LNCaP clone FGC (cell line): Measurements from ENCODE around the gene NECTIN4.

Source experiments
- DNase-seq: peaks from one replicate; pipeline ENCODE4 v3.0.0-alpha.2; 2011; ENCODE audit warnings: low read depth
- H3K4me3 ChIP-seq: 2 replicates; pipeline ENCODE4 v1.5.1; 2011; ENCODE audit warnings: mild to moderate bottlenecking, low read depth, low read length, control low read depth
- CTCF ChIP-seq: IDR thresholded peaks from 2 replicates; pipeline ENCODE4 v1.5.1; 2012; ENCODE audit warnings: mild to moderate bottlenecking; ENCODE audit not compliant: control insufficient read depth, insufficient read depth; ENCODE audit errors: extremely low read depth

Gene NECTIN4

GRCh38 chr1:161089938-161090337, 580 bp upstream of the NECTIN4 start:
- H3K4me3 ChIP-seq, result peak overlapping the region; percentile 61
- DNase-seq, result no peak
- no peak for TF ChIP-seq CTCF

DNA sequence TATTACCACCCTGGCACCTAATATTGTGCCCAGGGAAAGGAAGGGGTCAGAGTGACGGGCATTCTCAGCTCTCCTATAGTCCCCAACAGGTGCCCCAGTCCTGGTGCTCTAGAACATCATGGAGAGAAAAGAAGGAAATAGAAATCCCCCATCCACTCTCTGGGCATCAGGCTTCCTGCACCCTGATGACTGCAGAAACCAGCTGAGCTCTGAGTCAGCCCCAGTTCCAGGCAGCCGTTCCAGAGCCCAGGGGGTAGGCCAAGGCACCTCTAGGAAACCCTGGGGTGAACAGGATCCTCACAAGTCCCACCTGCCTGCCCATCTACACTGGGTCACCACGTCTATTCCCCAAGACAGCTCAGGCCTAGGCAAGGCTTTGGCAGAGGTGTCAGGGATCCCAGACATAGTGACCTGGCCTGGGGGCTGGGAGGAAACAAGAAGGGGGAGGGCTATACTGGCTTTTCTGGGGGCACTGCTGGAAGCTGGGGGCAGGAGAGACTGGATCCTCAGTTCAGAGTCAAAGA, 709 bp downstream of the NECTIN4 start:
- no peak for TF ChIP-seq CTCF
- peak overlapping the region; percentile 61 for H3K4me3 ChIP-seq
- DNase-seq, result no peak

- no peak for TF ChIP-seq CTCF
- H3K4me3 ChIP-seq, result no peak overlapping the region
Measured at GRCh38 chr1:161086457-161086856, 2.9 kb downstream of the NECTIN4 start.

GRCh38 chr1:161085165-161085564, 4.2 kb downstream of the NECTIN4 start:
- TF ChIP-seq CTCF, result no peak
- no peak for DNase-seq

More at GRCh38 chr1:161086457-161086856, 2.9 kb downstream of the NECTIN4 start:
- DNase-seq, result no peak

GRCh38 chr1:161084597-161084988, 4.8 kb downstream of the NECTIN4 start:
- TF ChIP-seq CTCF, result no peak
- H3K4me3 ChIP-seq, result no peak overlapping the region
- DNase-seq, result no peak

More at GRCh38 chr1:161085165-161085564, 4.2 kb downstream of the NECTIN4 start:
- no peak overlapping the region for H3K4me3 ChIP-seq

- no peak for TF ChIP-seq CTCF
- peak; percentile 23 for DNase-seq
- H3K4me3 ChIP-seq, result no peak overlapping the region; the same call in 1 of the 2 replicates
Measured at GRCh38 chr1:161083748-161084596, 5.4 kb downstream of the NECTIN4 start.
